ENCODE results near the gene CYRIA. TPM values are rescaled to one million over a fixed set of nuclear protein-coding genes. Genes with fewer than 3 reads are reported as not detected.

The CYRIA gene
- total RNA-seq, 2 donors from 2014 or later = 1.7 to 2.8 TPM

GRCh38 chr2:16629770-16630169, 35.9 kb downstream of the CYRIA start:
- no peaks in the 10 kb centered on the region for H3K27me3 ChIP-seq
- no peaks in the 10 kb centered on the region for H3K36me3 ChIP-seq
- H3K27ac ChIP-seq = no peak overlapping the region
- no peak overlapping the region for H3K4me3 ChIP-seq
- no peak for TF ChIP-seq CTCF (IDR thresholded peaks at IDR 0.05)
- DNase-seq (ENCODE audit: low spot score) = no peak
- H3K4me1 ChIP-seq = peaks cover 0 to 41% of the 10 kb centered on the region in 2 donors
- H3K9me3 ChIP-seq = no peaks in the 10 kb centered on the region

GRCh38 chr2:16629044-16629443, 36.6 kb downstream of the CYRIA start:
- peaks cover 0 to 42% of the 10 kb centered on the region in 2 donors for H3K4me1 ChIP-seq
- DNase-seq (ENCODE audit: low spot score) = no peak
- no peak for TF ChIP-seq CTCF (IDR thresholded peaks at IDR 0.05)
- H3K4me3 ChIP-seq = no peak overlapping the region
- H3K27ac ChIP-seq = no peak overlapping the region
- no peaks in the 10 kb centered on the region for H3K36me3 ChIP-seq
- no peaks in the 10 kb centered on the region for H3K9me3 ChIP-seq
- no peaks in the 10 kb centered on the region for H3K27me3 ChIP-seq

- no peaks in the 10 kb centered on the region for H3K27me3 ChIP-seq
- no peak for DNase-seq (ENCODE audit: low spot score)
- no peak overlapping the region for H3K4me3 ChIP-seq
- H3K9me3 ChIP-seq = no peaks in the 10 kb centered on the region
- H3K27ac ChIP-seq = no peak overlapping the region
- no peak for TF ChIP-seq CTCF (IDR thresholded peaks at IDR 0.05)
- H3K4me1 ChIP-seq = peaks cover 0 to 40% of the 10 kb centered on the region in 2 donors
- no peaks in the 10 kb centered on the region for H3K36me3 ChIP-seq
Measured at GRCh38 chr2:16628314-16628713, 37.3 kb downstream of the CYRIA start.

GRCh38 chr2:16626997-16627605, 38.5 kb downstream of the CYRIA start:
- H3K9me3 ChIP-seq = no peaks in the 10 kb centered on the region
- H3K27me3 ChIP-seq = no peaks in the 10 kb centered on the region
- peak overlapping the region; percentile 38 to 70 for H3K27ac ChIP-seq
- H3K36me3 ChIP-seq = peaks cover under 1% of the 10 kb centered on the region
- TF ChIP-seq CTCF (IDR thresholded peaks at IDR 0.05) = no peak
- no peak for DNase-seq (ENCODE audit: low spot score)
- no peak overlapping the region for H3K4me3 ChIP-seq
- H3K4me1 ChIP-seq = peaks cover 0 to 35% of the 10 kb centered on the region in 2 donors

- H3K27ac ChIP-seq = peak overlapping the region; percentile 38 to 70
- no peaks in the 10 kb centered on the region for H3K9me3 ChIP-seq
- peaks cover 0 to 35% of the 10 kb centered on the region in 2 donors for H3K4me1 ChIP-seq
- no peak for TF ChIP-seq CTCF (IDR thresholded peaks at IDR 0.05)
- peaks cover 4% of the 10 kb centered on the region for H3K36me3 ChIP-seq
- DNase-seq (ENCODE audit: low spot score) = peak; percentile 75
- H3K4me3 ChIP-seq = no peak overlapping the region
- no peaks in the 10 kb centered on the region for H3K27me3 ChIP-seq
Measured at GRCh38 chr2:16626497-16626896, 39.1 kb downstream of the CYRIA start.

GRCh38 chr2:16625759-16626158, 39.9 kb downstream of the CYRIA start:
- DNase-seq (ENCODE audit: low spot score) = no peak
- H3K4me3 ChIP-seq = no peak overlapping the region

More at GRCh38 chr2:16625759-16626158, 39.9 kb downstream of the CYRIA start:
- peak overlapping the region; percentile 38 to 70 for H3K27ac ChIP-seq
- no peak for TF ChIP-seq CTCF (IDR thresholded peaks at IDR 0.05)
- no peaks in the 10 kb centered on the region for H3K27me3 ChIP-seq
- peaks cover 4% of the 10 kb centered on the region for H3K36me3 ChIP-seq
- H3K9me3 ChIP-seq = no peaks in the 10 kb centered on the region
- H3K4me1 ChIP-seq = peaks cover 0 to 35% of the 10 kb centered on the region in 2 donors
